HG03045 (cell line): ENCODE data around the gene PBX4.

Experiments
- ATAC-seq: cut with Tn5 transposase; IDR thresholded peaks from one replicate; pipeline ENCODE4 v1.9.1; 2021; ENCODE audit warnings: mild to moderate bottlenecking, moderate library complexity; ENCODE audit not compliant: unreplicated experiment

The PBX4 gene

DNA sequence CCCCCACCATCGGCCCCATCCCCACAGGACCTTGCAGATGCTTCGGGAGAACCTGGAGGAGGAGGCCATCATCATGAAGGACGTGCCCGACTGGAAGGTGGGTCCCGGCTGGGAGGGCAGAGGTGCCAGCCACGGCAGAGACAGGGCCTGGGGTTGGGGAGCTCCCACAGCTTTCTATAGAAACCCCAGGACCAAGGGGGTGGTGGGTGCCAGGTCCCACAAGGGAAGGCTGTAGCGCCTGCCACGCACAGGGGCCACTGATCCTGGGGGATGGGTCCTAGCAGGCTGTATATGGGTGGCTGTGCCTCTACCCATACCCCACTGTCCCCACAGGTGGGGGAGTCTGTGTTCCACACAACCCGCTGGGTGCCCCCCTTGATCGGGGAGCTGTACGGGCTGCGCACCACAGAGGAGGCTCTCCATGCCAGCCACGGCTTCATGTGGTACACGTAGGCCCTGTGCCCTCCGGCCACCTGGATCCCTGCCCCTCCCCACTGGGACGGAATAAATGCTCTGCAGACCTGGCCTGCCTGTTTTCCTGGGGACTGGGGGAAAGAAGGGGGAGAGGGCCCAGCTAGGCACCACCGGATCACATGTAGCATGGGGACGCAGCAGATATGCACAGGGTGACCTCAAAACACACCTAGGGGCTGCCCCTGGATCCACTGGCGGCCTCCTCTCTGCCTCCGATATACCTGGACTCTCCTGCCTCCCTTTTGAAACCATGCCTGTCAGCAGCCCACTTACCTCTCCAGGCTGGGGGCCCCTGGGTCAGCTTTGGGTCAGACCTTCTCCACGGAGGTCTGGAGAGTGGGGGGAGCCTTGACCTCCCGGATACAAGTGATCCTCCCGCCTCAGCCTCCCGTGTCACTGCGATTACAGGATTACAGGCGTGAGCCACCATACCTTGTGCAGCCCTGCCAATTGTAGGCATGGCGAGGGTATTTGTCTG, 90.5 kb downstream of the PBX4 start:
- ATAC-seq, result no peak

DNA sequence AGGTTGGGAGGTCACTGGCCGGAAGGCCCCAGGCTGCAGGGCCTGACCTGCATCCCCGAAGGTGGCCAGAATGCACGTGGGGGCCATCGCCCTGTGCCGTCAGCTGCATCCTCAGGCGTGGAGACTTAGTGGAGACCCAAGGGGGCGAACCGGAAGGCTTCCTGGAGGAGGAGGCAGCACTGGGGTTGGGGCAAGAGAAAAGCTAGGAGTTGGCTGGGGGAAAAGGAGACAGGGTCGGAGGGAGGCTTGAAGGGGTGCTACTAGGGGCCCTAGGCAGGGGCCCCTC, 91.2 kb downstream of the PBX4 start:
- no peak for ATAC-seq

DNA sequence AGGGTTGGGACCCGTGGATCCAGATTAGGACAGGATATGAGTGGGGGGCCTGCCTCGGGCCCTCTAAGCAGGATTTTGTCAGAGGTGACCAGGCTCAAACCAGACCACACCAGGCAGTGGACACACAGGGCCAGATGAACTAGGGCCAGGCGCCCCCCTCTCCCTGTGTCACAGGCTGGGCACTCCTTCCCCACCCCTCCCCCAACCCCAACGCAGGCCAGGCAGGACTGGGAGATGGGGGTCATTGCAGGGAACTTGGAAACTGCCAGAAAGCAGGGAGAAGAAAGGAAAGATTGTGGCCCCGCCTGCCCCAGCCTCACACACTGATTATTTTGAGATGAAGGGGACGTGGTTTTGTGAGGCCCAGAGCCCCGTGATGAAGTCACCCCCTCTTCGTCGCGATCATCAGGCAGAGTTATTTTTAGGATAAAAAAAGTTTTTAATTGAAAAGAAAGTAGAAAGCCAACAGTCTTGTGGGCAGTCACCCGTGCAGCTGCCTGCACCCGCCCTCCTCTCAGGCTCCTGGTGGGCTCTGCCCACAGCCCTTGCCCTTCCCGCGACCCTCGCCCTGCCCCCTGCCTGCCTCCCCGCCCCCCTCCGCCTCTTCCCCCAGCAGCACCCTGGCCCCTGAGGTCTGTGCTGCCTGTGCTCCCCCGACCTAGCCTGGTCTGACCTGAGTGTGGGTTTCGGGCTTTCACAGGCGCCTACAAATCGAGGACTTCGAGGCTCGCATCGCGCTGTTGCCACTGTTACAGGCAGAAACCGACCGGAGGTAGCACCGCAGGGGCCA, 91.7 kb downstream of the PBX4 start:
- ATAC-seq, result no peak

DNA sequence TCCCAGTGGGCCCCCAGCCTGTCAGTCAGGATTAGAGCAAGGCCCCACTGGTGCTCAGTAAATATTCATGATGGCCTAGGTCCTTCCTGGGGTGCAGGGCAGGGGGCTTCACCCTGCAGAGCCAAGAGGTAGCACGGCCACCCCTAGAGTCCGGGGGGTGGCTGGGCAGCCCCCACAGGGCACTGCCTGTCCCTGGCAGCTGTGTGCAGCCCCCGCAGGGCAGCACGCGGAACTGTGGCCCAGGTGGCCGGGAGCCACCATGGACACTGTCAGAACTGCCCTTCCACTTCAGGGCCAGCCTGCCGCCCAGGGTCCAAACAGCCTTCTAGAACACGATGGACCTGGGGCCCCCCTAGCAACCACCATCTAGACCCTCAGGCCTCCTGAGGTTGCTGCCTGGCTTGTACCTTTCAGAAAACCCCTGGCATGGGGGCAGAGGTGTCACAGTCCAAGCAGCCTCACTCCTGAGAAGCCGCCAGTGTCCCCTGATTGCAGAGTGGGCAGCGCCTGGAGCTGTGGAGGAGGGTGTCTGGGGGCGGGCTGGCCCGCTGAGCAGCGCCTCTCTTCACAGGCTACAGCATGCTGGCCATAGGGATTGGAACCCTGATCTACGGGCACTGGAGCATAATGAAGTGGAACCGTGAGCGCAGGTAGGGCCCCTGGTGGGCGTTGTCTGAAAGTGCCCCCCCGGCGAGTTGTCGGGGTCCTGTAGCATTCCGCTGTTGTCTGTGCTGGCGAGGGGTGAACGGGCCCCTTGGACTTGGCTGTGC, 92.7 kb downstream of the PBX4 start:
- no peak for ATAC-seq

DNA sequence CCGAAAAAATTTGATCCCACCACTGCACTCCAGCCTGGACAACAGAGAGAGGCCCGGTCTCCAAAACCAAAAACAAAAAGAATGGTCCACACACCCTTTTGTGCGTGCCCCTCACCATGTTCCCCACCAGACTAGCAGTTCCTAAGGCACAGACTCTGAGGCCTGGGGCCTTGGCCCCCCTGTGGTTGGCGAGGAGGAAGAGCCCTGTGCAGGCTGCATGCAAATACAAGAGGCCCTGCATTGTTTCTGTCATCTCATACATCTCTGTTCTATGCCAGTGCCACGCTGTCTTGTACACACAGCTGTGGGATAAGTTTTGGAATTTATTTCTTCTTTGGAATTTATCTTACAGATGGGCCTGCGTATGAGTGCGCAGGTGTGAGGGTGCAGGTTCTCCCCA, 94.4 kb downstream of the PBX4 start:
- ATAC-seq, result no peak

DNA sequence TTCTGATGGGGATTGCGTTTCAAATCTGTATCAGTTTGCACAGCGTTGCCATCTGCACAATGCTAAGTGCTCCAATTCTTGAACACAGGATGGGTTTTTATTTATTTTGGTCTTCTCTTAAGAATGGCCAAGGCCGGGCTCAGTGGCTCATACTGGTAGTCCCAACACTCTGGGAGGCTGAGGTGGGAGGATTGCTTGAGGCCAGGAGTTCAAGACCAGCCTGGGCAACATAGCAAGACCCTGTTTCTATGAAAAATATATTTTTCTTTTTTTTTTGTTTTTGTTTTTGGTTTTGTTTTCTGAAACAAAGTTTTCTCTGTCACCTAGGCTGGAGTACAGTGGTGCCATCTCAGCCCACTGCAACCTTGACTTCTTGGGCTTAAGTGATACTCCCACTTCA, 95.3 kb downstream of the PBX4 start:
- ATAC-seq, result no peak

DNA sequence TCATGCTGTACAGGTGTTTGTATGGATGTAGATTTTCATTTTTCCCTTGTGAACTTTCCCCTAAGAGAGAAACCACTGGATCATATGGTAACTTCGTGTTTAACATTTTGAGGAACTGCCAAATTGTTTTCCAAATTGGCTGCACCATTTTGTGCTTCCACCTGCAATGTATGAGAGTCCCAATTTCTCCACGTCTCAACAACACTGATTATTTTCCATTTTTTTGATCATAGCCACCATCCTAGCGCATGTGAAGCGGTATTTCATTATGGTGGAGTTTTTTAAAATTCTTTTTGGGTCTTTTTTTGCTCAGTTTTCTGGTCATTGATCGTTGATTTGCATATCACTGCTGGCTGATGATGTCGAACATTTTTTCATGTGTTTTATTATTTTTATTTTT, 97.5 kb downstream of the PBX4 start:
- ATAC-seq, result no peak

DNA sequence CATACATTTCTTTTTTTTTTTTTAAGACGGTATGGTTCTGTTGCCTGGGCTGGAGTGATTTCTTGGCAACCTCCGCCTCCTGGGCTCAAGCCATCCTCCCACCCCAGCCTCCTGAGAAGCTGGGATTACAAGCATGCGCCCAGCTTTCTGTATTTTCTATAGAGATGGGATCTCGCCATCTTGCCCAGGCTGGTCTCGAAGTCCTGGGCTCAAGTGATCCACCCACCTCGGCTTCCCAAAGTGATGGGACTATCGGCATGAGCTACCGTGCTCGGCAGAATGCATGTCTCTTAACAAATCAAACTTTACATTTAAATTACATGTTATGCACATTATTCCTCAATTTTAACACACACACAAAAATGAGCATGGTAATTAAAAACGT, 101.3 kb downstream of the PBX4 start:
- ATAC-seq, result no peak

DNA sequence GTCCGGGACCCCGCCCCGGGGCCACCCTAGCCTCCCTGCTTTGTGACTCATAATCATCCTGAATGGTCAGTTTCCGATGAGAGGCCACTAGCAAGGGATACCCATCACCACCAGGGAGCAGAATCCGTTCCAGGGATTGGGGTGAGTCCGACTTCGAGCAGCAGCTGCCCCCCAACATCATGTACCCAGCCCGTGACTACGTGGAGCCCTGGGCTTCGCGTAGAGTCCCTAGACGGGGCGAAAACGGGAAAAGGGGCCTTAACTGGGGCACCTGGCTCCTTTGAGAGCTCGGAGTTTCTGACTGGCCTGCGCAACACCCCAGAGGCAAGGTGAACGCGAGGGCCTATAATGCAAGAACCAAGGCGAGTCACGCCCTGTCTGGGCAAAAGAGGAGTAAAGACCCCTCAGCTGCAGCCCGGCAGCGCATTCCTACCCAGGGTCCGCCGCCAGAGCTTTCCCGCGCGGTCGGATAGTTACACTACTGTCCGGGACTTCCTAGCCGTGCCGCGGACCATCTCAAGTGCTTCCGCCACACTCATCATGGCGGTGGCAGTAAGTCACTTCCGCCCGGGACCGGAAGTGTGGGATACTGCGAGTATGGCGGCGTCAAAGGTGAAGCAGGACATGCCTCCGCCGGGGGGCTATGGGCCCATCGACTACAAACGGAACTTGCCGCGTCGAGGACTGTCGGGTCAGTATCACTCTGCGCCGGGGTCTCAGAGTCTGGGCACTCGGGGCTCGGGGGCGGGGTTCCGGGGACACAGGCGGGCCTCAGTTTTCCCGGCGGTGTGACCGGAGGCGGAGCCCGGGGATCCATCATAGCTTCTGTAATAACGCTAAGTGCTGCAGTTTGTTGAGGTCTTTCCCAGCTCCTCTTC, 102.6 kb downstream of the PBX4 start, which contains the start of gene NDUFA13:
Gene NDUFA13 (plus strand): TSS at position 584 of the 878 bp plus-strand sequence. CDS start 14 bp downstream, at position 598.
- ATAC-seq, result peak; percentile 74

DNA sequence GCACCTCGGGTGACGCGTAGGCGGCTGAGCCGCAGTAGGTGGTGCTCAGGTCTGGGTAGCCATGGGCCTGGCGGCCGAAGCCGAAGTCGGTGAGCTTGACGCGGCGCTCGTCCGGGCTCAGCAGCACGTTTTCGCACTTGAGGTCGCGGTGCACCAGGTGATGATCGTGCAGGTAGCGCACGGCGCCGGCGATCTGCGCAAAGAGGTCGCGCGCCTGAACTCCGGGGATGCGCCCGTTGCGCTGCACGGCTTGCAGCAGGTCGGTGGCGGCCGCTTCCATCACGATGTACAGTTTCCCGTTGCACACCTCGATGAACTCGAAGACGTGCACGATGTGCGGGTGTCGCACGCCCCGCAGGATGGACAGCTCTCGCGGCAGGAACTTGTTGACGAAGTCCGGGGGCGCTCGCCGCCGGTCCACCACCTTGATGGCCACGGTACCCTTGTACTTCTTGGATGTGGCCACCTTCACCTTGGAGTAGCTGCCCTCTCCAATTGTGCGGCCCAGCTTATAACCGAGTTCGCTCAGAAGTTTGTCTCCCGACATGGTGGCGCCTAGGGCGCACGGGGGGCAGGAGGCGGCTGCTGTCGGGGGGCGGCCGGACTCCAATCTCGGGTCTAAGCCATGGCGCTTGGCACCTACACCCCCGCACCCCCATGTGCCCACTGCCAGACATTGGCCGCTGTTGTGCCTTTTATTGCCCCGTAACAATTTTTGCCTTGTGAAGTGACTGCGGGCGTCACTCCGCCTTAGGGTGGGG, 103.4 kb downstream of the PBX4 start, which contains the start of gene TSSK6:
Gene TSSK6 (minus strand): TSS at position 668 of the 761 bp plus-strand sequence. CDS start 121 bp downstream, at position 547.
- ATAC-seq, result no peak

DNA sequence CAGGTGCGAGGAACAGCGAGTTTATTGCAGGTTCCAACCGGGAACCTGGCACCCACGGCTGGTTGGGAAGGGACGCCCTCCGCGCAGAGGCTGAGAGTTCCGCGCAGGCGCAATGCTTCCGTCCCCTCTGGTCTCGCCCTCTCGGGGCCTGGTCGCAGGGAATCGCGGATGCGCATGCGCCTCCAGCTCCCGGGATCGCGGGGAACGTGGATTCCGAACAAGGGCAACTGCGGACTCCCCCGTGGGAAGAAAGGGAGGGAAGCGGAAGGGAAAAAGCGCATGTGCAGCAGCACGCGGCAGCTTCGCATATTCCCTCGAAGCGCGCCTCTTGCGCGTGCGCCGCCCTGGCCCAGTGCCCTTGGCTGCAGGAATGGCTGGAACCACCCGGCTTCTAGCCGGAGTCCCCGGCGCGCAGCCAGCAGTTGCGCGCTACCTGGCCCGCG, 104.3 kb downstream of the PBX4 start:
- ATAC-seq, result no peak

DNA sequence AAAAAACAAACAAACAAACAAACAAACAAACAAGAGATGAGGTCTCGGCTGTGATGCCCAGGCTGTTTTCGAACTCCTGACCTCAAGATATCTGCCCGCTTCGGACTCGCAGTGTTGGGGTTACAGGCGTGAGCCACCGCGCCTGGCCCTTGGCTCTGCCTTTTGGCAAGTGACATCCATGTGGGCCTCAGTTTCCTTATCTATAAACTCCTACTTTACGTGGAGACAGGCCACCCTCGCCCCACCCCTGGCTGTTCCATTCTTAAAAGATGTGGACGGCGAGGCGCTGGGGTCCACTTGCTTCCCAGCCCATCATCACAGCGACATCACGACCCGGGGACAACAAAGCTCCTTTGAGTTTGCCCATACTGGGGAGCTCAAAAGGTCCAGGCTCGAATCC, 104.8 kb downstream of the PBX4 start:
- ATAC-seq, result no peak
